ENCODE results near the gene GALNT2.

- TF ChIP-seq CTCF (IDR thresholded peaks at IDR 0.05; ENCODE audit: insufficient read depth, low read length, poor library complexity, severe bottlenecking), result no peak
- TF ChIP-seq EZH2phosphoT487 (conservative IDR thresholded peaks at IDR 0.05; ENCODE audit: low read length), result no peak
These were observed 130.9 kb downstream of the GALNT2 start for GRCh38 chr1:230197644-230198567.
